HG03175 (cell line): ENCODE data around the gene KRTAP10-5.
"Not testable (repeated sequence)": the region's sequence is repeated elsewhere in the genome, so short reads cannot be mapped to it uniquely, and the experiment has no call there.

Experiments used
- ATAC-seq: cut with Tn5 transposase; IDR thresholded peaks from one replicate; pipeline ENCODE4 v1.9.1; 2021; ENCODE audit warnings: mild to moderate bottlenecking, moderate library complexity; ENCODE audit not compliant: unreplicated experiment

Gene KRTAP10-5

DNA sequence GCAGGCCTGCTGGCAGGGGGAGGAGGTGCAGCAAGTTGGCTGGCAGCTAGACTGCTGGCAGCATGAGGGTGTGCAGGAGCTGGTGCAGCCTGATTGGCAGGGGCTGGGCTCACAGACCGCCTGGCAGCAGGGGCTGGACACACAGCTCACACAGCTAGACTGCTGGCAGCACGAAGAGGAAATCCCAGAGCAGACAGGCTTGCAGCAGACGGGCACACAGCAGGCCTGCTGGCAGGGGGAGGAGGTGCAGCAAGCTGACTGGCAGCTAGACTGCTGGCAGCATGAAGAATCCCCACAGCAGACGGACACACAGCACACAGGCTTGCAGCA lies 11.4 kb upstream of the KRTAP10-5 start:
- not testable (repeated sequence) for ATAC-seq

DNA sequence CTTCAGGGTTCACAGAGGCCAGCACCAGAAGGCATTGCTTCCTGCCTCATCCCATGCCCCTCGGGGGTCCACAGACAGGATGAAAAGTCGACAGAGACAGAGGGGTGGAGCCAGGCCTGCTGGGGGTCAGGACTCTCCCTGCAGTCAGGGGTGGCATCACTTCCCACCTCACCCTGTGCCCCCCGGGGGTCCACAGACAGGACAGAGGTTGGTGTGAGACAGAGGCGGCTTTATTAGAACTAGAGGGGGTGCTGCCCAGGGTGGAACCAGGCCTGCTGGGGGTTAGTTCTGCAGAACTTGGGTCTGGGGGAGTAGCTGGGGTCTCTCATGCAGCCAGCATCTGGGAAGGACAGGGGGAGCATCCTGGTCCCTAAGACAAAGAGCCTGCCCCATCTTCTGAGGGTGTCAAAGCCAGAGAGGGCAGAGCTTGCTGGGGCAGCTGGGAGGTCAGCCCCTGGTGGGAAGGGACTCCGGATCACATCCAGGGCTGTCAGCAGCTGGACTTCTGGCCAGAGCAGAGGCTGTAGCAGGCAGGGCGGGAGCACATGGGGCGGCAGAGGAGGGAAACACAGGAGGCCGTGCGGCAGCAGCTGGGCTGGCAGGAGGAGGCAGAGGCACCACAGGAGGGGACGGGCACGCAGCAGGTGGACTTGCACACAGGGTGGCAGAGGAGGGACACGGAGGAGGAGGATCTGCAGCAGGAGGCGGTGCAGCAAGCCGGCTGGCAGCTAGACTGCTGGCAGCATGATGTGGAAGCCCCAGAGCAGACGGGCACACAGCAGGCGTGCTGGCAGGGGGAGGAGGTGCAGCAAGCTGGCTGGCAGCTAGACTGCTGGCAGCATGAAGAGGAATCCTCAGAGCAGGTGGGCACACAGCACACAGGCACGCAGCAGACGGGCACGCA lies 10.7 kb upstream of the KRTAP10-5 start:
- not testable (repeated sequence) for ATAC-seq

DNA sequence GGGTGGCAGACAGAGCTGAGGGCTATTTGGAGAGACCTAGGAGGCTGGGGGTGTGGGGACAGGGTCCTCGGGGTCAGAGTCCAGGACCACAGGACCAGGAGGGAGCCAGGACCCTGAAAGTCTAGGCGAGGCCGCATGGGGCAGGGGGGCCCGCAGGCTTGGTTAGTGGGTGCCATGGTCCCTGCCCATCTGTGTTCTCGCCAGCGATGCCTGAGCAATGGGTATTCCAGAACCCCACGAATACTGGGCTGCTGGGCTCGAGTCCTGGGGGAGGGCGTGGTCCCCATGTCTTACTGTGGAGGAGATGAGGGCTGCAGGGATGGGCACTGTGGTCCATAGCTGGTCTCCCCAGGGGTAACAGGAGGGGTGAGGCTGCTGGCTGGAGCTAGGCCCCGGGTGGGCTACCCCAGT lies 9.9 kb upstream of the KRTAP10-5 start:
- no peak for ATAC-seq

DNA sequence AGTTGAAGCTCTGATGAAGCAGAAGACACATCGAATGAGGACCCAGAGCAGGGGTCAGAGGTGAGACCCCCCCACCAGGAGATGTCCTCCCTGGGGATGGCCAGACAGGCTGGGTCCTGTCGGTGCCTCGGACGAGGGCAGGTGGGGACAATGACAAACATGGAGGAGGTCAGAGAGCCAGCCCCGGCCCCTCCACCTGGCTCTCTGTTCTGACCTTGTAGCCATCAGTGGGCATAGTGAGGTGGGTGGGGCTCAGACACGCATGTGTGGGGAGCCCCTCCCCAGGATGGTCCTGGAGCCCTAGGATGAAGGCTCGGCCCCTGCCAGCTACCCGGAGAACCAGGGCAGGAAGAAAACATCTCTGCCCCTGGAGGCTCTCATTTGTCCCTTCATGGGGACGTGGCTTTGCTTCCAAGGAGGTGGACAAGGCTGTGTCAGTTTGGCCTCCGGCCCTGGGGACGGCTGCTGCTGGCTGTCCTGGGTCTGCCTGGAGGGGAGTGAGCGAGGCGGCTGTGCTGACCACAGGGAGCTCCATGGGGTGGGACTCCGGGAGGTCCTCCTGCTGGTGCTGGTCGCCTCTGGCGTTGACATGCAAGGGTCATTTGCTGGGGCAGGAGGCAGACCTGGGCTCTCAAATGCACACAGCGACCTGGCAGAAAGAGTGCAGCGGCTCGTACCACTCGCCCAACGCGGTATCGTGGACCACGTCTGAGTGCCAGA lies 9.3 kb upstream of the KRTAP10-5 start:
- ATAC-seq = no peak

DNA sequence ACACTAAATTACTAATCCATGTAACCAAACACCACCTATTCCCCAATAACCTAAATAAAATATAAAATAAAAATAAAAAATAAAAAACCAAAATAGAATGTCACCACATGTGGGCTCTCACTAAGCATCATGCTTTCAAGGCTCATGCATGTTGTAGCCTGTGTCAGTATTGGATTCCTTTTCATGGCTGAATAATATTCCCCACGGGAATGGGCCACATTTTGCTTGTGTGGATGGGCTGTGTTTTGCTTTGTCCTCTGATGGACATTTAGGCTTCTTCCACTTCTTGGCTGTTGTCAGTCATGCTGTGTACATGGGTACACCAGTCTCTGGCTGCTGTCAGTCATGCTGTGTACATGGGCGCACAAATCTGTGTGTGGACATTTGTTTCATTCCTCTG lies 8.7 kb upstream of the KRTAP10-5 start:
- ATAC-seq = no peak

DNA sequence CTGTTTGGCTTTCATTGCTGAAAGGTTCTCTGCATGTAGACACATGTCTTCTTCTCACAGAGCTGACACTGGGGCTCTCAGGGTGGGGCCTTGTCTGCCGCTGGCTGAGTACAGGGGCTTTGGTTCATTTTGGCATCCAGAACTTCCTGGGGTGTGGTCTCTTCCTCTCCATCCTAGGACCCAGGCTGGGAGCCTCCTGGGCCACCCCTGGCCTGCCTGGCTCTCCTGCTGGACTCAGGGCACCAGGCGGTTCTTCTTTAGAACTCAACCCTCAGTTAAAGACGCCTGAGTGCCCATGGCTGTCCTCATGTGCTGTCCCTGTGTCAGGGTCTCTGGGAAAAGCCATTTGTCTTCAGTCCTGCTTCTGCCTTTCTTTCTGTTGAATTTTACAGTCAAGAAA lies 5.5 kb upstream of the KRTAP10-5 start:
- ATAC-seq = no peak

DNA sequence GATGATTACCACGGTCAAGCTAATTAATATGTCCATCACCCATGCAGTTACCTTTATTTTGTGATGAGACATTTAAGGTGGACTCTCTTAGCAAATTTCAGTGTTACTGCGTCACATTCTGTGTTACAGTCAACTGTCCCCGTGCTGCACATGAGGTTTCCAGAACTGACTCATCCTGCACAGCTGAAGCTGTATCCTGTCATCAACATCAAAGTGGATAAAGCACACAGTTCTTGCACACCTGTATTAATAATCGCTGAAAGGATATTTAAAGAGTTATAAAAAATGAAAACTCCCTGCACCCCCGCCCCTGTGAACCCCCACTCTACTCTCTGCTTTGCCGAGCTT lies 3.4 kb upstream of the KRTAP10-5 start:
- no peak for ATAC-seq

DNA sequence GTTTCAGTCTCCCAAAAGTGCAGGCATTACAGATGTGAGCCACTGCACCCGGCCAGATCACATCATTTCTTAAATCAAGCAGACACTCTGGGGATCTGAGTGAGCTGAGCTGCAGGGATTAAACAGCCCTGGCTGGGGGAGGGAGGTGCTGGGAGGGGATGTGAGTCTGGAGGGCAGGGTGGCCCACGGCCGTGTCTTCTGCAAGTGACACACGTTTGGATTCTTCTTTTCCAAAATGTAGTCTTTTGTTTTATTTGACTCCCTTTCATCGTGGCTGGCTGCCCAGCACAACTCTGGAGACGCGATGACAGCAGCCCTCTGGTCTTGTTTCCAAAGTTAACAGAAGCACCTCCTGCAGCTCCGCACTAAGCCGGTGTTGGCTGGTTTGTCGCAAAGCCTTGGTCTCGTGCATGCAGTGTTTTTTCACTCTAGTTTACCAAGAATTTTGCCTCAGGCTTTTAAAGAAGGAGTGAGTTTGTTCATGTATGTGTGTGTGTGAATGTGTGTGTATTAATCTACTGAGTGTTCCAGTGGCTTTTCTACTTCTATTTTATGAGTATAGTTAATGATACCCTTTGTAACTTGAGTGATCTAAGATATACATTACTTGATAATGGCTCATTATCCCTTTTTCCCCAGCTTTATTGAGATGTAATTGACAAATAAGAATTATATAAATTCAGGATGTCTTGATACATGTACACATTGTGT lies 2.8 kb upstream of the KRTAP10-5 start:
- no peak for ATAC-seq

DNA sequence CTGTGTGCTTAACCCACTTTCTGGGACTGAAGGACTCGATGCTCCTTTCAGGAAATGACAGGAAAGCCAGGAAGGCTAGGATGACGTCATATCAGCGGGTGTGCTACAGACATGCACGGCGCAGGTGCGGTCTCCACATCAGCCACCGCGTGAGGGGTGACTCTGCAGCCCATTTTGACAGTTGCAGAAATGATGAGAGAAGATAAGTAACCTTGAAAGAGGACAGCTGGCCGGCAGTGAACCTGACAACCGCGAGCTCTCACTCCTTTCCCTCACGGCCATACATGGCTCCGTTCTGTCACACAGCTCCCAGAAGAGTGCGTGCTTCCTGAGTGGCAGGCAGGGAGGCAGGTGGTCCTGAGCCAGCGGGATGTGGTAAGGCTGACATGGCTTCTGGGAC lies 1.7 kb upstream of the KRTAP10-5 start:
- ATAC-seq = no peak

DNA sequence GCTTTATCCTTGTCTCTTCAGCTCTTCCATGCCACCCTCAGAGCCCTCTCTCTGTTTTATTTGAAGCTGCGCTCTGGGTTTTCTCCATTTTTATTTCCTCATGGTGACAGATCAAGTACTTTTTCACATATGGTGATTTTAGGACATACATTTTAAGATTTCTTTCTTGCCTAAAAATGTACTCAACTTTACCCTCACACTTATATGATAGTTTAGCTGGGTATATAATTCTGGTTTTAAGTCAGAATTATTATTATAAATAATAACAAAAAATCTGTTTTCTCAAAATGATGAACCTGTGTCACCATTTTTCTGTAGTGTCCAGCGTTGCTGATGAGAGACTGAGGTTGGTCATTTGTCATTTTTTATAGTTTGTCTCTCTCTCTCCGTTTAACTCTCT lies 754 bp upstream of the KRTAP10-5 start:
- ATAC-seq = no peak

DNA sequence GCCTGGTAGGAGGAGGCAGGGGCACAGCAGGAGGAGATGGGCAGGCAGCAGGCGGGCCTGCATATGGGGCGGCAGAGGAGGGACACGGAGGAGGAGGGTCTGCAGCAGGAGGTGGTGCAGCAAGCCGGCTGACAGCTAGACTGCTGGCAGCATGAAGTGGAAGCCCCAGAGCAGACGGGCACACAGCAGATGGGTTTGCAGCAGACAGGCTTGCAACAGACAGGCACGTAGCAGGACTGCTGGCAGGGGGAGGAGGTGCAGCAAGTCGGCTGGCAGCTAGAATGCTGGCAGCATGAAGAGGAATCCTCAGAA lies 615 bp downstream of the KRTAP10-5 start:
- no peak for ATAC-seq

DNA sequence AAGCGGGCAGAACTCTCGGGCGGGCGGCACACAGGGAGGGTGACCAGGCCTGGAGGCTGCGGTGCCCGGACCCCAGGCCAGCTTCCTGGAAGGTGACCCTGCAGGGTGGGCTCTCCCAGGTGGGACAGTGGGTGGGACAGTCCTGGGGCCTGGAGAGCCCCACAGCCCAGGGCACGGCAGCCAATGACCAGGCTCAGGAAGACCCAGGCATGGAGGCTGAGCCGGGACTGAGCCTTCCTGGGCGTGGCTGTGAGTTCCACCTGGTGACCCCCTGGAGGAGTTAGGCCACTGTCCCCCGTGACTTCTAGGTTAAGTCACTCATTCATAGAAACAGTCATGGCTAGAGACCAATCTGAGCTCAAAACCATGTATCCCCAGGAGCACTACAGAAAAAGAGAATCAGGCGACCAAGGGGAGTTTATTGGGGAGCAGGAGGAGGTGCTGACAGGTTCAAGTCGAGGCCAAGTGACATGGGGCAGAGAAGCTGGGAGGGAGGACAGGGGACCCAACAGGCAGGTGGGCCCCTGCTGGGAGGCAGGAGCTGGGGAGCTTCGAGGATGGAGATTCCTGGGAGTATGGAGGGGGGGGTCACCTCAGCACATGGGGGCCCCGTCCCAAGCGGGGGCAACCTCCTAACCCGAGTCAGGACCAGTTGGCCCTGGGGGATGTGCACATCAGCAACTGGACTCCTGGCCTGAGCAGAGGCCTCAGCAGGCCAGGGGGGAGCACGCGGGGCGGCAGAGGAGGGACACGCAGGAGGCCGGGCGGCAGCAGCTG lies 1.2 kb downstream of the KRTAP10-5 start:
- ATAC-seq = no peak

DNA sequence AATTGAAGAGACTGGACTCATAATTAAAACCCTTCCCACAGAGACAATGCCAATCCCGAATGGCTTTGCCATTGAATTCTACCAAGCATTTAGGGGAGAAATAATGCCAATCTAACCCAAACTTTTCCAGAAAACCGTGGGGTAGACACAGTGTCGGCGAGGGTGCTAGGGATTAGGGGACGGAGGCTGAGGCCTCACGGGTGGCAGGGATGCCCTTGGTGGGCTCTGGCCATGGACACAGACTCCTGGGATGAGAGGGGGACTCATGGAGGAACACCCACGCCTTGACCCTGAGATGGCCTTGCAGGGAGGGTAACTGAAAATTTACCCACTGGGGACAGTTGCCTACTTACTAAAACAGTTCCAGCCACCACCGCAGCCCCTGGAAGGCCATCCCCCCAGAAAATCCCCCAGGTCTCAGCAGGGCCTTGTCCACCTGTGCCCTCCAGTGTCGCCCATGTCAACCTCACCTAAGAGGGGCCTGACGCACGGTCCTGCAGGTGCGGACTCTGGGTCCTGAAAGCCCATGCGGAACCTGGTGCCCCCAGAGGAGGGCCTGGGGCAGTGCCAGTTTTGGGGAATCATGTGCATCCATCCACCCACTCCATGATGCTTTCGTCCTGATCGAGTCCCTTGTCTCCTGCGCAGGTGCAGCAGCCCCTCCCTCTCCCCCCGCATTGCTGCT lies 1.9 kb downstream of the KRTAP10-5 start:
- no peak for ATAC-seq

DNA sequence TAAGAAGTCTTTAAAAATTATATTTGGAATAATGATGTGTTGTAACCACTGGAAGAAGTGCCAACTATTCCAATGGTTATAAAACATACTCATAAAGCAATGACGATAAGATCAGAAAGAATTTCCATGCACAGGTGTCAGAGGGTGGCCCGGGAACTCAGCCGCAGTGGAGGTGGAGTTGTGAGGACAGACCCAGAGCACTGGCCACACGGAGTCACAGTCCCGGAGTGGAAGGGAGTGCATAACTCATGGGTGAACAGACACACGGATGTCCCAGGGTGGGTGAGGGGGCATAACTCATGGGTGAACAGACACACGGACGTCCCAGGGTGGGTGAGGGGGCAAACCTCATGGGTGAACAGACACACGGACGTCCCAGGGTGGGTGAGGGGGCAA lies 4.4 kb downstream of the KRTAP10-5 start:
- ATAC-seq = no peak

DNA sequence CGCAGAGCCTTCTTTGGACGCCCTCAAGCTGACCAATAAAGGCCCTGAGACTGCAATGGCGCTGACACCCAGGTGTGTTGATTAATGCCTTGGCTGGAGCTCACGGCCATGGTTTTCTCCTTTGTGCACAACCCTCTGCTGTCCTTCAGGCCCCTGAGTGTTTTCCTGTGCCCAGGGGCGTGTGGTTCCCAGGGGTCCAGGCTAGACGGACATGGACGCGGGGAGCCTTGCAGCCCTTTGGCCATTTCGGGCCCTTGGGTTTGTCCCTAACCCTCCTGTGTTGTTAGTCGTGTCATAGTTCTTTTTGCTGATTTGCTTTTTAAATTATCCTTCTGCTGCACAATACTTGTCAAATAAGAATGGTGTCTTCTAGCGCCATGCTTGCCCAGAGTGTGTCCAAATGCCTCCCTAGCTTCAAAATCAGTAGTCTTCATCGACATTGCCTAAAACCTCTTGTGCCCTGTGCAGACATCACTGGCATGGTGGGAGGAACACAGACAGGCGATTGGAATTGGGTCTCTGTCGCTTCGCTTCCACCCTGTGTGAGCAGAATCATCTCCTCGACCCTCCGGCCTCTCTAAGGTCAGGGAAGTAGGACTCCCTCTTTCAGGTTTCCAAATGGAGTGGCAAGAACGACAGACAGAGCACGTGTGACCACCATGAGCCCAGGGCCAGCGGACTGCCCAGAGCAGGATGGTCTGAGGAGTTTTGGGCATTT lies 4.9 kb downstream of the KRTAP10-5 start:
- no peak for ATAC-seq

DNA sequence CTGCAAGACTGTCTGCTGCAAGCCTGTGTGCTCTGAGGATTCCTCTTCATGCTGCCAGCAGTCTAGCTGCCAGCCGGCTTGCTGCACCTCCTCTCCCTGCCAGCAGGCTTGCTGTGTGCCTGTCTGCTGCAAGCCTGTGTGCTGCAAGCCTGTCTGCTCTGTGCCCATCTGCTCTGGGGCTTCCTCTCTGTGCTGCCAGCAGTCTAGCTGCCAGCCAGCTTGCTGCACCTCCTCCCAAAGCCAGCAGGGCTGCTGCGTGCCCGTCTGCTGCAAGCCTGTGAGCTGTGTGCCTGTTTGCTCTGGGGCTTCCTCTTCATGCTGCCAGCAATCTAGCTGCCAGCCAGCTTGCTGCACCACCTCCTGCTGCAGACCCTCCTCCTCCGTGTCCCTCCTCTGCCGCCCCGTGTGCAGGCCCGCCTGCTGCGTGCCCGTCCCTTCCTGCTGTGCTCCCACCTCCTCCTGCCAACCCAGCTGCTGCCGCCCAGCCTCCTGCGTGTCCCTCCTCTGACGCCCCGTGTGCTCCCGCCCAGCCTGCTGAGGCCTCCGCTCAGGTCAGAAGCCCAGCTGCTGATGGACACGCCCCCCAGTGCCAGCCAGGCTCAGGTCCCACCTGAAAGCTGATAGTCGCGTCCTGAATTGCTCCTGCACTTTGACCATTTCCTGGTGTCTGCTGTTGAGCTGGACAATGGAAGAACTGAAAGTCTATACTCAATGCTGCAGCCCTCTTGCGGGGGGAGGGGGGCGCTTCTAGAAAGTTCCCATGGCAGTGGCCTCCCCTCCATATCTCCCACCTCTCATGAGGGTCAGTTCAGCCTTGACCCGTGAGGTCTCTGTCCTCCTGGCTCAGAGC lies 5.7 kb downstream of the KRTAP10-5 start:
- no peak for ATAC-seq

DNA sequence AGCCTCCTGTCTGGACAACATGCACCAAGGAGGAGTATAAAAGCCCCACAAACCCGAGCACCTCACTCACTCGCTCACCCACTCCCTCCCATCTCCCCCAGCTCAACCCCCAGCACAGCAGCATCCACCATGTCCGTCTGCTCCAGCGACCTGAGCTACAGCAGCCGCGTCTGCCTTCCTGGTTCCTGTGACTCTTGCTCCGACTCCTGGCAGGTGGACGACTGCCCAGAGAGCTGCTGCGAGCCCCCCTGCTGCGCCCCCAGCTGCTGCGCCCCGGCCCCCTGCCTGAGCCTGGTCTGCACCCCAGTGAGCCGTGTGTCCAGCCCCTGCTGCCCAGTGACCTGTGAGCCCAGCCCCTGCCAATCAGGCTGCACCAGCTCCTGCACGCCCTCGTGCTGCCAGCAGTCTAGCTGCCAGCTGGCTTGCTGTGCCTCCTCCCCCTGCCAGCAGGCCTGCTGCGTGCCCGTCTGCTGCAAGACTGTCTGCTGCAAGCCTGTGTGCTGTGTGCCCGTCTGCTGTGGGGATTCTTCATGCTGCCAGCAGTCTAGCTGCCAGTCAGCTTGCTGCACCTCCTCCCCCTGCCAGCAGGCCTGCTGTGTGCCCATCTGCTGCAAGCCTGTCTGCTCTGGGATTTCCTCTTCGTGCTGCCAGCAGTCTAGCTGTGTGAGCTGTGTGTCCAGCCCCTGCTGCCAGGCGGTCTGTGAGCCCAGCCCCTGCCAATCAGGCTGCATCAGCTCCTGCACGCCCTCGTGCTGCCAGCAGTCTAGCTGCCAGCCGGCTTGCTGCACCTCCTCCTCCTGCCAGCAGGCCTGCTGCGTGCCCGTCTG lies 6.6 kb downstream of the KRTAP10-5 start, which contains the start of gene KRTAP10-4:
Gene KRTAP10-4, plus strand, starts transcription at position 100 of the 827 bp plus-strand sequence. Its CDS starts 30 bp downstream, at position 130.
- not testable (repeated sequence) for ATAC-seq

DNA sequence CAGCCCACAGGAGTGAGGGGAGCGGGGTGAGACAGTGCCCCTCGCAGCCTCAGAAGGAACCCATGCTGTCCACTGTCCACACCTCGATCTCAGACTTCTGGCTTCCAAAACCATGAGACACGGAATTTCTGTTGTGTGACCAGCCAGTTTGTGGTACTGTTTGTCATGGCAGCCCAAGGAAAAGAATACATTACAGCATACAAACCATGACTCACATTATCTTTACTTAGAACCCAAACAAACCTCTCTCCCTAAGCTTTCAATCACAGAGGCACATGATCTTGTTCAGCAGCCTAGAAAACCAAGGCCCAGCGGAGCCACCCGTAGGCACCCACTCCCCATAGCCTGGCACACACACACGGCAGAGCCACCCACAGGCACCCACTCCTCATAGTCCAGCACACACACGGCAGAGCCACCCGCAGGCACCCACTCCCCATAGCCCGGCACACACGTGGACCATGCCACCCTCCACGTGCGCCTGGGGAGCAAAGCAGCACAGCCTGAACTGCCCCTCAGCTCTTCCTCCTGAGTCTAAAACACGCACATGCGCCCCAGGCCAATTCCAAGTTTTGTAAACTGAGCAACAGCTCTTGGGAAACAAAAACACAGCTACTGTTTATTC lies 7.3 kb downstream of the KRTAP10-5 start:
- ATAC-seq = no peak
